SK-N-MC (cell line): ENCODE measurements around the gene DLGAP4.

Experiments used
- DNase-seq: peaks from one replicate; pipeline ENCODE4 v3.0.0-alpha.2; 2011; ENCODE audit warnings: low read depth, low spot score
- H3K27ac ChIP-seq: fragments of 200-600 bp; sonication (generic); 2 replicates; pipeline ENCODE4 v1.5.1; 2016; ENCODE audit warnings: mixed run types
- H3K36me3 ChIP-seq: fragments of 200-600 bp; sonication (generic); 2 replicates; pipeline ENCODE4 v1.6.1; 2017; ENCODE audit warnings: antibody characterized with exemption, low read length, mixed read lengths; ENCODE audit not compliant: insufficient read depth
- H3K4me3 ChIP-seq: fragments of 200-600 bp; sonication (generic); 2 replicates; pipeline ENCODE4 v1.5.1; 2016
- H3K9ac ChIP-seq: fragments of 200-600 bp; sonication (generic); 2 replicates; pipeline ENCODE4 v1.8.0; 2017; ENCODE audit warnings: mixed run types, mixed read lengths; ENCODE audit not compliant: insufficient read length
- H3K9me3 ChIP-seq: fragments of 200-600 bp; sonication (generic); 2 replicates; pipeline ENCODE4 v1.6.1; 2017; ENCODE audit warnings: low read depth, mild to moderate bottlenecking, antibody characterized with exemption, low read length, moderate library complexity, mixed read lengths
- EZH2 ChIP-seq: fragments of 200-600 bp; sonication (generic); IDR thresholded peaks from one replicate; pipeline ENCODE4 v1.6.1; 2017; ENCODE audit warnings: antibody characterized with exemption
- FOXP2 ChIP-seq: optimal IDR thresholded peaks from 2 replicates; pipeline ENCODE3; 2011; ENCODE audit warnings: mild to moderate bottlenecking, moderate library complexity; ENCODE audit not compliant: insufficient read depth; ENCODE audit errors: extremely low read length, control extremely low read depth
- POLR2AphosphoS5 ChIP-seq: IDR thresholded peaks from 2 replicates; pipeline ENCODE4 v1.6.1; 2012; ENCODE audit warnings: mild to moderate bottlenecking, low read depth, low read length, borderline replicate concordance

Gene DLGAP4

DNA sequence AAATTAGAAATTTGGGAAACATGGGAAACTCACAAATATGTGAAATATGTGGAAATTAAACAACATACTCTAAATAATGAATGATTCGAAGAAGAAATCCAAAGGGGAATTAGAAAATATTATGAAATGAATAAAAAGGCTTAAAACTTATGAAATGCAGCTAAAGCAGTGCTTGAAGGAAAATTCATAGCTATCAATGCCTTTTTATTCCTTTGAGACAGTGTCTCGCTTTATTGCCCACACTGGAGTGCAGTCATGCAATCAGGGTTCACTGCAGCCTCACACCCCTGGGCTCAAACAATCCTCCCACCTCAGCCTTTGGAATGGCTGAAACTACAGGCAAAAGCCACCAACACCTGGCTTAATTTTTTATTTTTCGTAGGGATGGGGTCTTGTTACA lies 259.4 kb downstream of the DLGAP4 start:
- Histone ChIP-seq H3K4me3 (no peak overlapping the region), H3K9me3 (no peaks in the 10 kb centered on the region), H3K36me3 (no peaks in the 10 kb centered on the region), H3K9ac (no peak overlapping the region), H3K27ac (no peak overlapping the region)
- TF ChIP-seq POLR2AphosphoS5: no peak
- TF ChIP-seq EZH2: no peak
- no peak for TF ChIP-seq FOXP2
- no peak for DNase-seq

DNA sequence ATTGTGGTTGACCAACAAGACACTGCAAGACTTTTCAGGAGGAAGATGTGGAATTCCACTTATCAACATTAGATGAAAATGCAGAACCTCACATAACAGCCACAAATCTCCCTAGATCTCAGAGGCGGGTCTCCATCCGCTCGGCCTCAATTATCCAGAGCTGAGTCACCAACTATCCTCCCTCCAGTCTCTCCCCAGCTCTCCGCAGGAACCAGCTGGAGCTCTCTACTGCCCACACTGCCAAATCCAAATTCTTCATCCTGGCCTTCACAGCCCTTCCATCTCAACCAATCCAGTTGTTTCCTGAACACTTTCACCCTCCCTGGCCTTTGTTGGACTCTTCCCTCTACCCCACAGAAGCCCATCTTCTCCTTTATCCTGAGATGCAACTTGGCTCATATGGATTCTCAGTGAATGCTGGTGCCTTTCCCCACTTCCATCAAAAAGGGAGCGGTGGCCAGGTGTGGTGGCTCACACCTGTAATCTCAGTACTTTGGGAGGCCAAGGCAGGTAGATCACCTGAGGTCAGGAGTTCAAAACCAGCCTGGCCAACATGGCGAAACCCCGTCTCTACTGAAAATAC lies 263.8 kb downstream of the DLGAP4 start:
- TF ChIP-seq POLR2AphosphoS5 (no peak), FOXP2 (no peak), EZH2 (no peak)
- Histone ChIP-seq H3K36me3 (no peaks in the 10 kb centered on the region), H3K9me3 (no peaks in the 10 kb centered on the region), H3K4me3 (no peak overlapping the region), H3K27ac (0 out of 2 replicates have a peak overlapping the region, but pooled peaks have one; percentile 19), H3K9ac (no peak overlapping the region)
- no peak for DNase-seq

DNA sequence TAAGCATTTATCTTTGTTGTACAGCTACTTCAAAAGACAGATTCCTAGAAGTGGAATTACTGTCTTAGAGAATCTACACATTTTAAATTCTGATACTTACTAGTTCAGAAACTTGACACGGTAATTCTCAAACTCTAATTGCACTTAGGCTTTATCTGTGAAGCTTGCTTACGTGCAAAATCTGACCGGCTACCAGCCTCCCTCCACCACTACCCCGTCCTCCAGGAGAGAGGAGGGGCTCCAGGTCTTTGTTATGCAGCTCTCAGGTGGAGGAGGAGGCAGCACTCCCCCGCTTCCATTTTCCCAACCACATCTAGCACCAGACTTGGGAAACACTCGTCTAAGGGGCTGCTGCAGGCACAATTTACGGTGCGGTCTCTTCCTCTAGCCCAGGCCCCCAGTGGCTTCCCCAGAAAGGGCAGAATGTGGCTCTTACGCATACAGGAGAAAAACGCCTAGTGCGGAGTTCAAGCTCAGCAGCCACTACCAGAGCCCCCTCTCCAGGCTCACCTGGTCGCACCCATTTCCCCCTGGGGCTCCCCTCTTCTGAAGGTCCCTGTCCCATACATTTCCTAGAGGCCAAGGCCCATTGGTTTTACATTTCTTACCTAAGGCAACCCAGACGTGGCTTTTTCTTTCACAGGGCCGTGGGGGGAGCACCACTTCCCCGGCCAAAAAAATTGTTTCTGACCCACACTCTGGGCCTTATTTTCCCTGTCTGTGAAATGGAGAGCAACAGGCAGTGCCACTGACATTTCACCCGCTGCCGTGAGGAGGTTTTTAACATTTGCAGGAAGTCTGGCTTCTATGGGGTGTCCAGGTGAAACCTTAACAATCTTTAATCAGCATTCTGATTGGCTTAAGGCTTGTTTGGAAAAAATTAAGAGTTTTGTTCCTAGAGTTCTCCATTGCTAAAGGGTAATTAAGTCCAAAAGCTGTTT lies 265.7 kb downstream of the DLGAP4 start:
- peak overlapping the region; percentile 67 for H3K9ac ChIP-seq

DNA sequence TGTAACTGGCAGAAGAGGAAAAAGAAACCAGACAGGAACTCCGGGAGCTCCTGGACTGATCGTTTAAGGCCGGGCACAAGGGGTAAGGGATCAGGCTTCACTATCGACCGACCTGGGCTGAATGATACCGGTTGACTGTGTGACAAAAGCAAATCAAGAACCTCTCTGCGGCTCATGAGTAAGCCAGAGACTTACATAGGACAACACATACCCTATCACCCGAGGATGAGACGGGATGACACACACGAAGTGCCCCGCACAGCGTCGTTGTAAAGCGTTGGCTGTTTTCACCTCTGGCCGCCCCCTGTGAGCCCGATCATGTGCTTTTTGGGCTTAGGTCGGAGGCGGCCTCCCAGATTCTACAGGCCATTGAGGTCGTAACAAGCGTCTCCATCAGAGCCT lies 266.6 kb downstream of the DLGAP4 start:
- peak overlapping the region; percentile 76 for H3K4me3 ChIP-seq
- no peak for DNase-seq
- peaks cover 7% of the 10 kb centered on the region for H3K36me3 ChIP-seq
- H3K27ac ChIP-seq: peak overlapping the region; percentile 69
- H3K9ac ChIP-seq: peak overlapping the region; percentile 67
- H3K9me3 ChIP-seq: no peaks in the 10 kb centered on the region
- TF ChIP-seq POLR2AphosphoS5 (no peak), EZH2 (no peak), FOXP2 (no peak)

More for the DNA sequence above, 265.7 kb downstream of the DLGAP4 start:
- Histone ChIP-seq H3K27ac (peak overlapping the region; percentile 69), H3K4me3 (peak overlapping the region; percentile 76), H3K36me3 (peaks cover 7% of the 10 kb centered on the region), H3K9me3 (no peaks in the 10 kb centered on the region)
- DNase-seq: no peak
- TF ChIP-seq POLR2AphosphoS5 (0 out of 2 replicates have a peak, but pooled peaks have one; percentile 12), FOXP2 (no peak)

DNA sequence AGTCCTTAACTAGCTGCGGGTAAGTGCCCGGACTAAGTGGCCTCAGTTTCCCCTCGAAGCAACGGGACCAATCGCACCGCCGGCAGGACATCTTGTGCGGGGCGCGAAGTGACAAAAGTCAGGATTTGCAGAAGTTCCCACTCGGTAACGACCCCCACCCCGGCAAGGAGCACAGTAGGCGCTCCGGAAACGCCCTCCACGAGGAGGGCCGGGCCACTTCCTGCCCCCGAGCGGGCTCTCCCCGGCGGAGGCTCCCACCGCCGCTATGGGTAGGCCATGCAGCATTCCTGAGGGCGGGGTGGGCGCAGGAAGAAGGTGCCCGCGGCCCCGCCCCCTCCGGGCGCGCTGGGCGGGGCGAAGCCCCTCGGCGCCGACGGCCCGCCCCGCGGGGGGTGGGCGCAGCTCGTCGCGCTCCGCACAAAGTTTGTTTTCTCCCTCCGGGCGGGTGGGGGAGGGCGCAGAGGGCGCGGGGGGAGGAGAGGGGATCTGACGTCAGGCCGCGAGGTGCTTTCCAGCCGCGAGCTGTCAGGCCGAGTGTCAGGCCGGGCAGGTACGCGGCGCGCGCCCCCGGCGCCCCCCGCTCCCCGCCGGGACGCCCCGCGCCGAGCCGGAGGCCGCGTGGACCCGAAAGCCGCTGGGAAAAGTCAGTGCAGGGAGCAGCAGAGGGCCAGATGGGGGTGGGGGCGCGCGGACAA lies 267.1 kb downstream of the DLGAP4 start, which contains the start of gene TGIF2:
Gene TGIF2, plus strand, starts transcription at position 495 of the 695 bp plus-strand sequence. CDS start 5,178 bp downstream, outside the sequence.
- Histone ChIP-seq H3K9ac (peak within 1 kb of the TSS; percentile 94), H3K36me3 (peaks cover 10% of the 10 kb centered on the region), H3K9me3 (no peaks in the 10 kb centered on the region), H3K4me3 (peak within 1 kb of the TSS; percentile 94), H3K27ac (peak within 1 kb of the TSS; percentile 93)
- DNase-seq: peak; percentile 66
- no peak for TF ChIP-seq FOXP2
- TF ChIP-seq EZH2: no peak
- TF ChIP-seq POLR2AphosphoS5: peak; percentile 68; the same call in 1 of the 2 replicates

DNA sequence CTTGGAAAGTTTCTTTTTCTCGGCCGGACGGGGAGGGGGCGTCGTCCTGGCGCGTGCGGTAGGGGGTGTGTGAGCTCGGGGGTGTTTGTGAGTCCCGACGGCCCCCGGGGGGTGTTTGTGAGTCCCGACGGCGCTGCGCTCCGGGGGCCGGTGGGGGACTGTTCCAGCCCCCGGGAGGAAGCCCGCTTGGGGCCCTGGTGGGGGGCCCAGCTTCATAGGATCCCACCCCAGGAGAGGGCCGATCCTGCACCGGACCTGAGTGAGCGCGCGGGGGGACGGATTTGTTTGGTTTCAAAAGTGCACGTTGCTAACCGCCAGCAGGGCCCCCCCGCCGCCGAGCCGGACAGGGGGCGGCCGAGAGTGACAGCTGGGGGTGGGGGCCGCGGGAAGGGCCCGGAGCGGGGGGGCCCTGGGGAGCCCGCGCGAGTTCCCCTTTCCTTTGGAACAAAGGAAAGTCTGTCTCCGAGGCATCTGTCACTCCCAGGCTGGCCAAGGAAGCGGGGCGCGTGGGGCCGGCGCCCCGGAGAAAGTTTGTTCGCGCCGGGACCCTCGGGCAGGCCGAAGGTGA lies 267.7 kb downstream of the DLGAP4 start:
- TF ChIP-seq POLR2AphosphoS5 (no peak), EZH2 (no peak), FOXP2 (no peak)

DNA sequence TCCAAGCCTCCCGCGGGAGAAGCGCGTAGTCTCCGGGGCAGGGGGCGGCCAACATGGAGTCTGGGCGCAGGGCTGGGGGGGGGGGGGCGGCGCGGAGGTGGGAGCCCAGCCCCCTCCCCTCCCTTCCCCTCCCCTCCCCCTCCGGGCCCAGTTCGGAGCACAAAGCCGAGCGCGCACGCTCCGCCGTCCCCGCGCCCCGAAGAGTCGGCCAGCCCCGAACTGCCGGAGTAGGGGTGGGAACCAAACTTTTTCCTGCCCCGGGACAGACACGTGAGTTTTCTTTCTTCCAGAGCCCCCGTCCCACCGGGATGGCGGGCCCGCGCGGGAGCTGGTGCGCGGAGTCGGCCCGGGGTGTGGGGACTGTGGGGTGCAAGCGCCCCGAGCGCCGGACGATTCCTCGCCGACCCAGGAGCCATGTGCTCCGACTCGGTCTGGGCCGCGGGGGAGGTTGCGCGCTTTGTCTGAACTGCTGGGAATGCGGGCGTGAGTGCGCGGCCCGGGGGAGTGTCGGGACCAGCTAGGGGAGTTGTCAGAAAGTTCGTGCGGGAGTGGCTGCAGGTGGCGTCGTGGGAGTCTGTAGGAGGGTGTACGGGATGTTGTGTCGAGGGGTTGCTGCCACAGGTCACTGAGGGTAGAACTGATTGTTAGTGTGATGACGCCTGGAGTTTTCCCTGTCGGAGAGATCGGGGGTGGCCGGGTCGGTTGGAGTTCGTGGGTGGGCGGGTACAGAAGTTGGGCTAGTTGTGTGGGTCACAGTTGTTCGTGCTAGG lies 268.4 kb downstream of the DLGAP4 start:
- peak overlapping the region; percentile 93 for H3K27ac ChIP-seq
- peak; percentile 71 for TF ChIP-seq POLR2AphosphoS5
- TF ChIP-seq EZH2: no peak
- peaks cover 23% of the 10 kb centered on the region for H3K36me3 ChIP-seq
- DNase-seq: no peak
- H3K9ac ChIP-seq: peak overlapping the region; percentile 94
- no peaks in the 10 kb centered on the region for H3K9me3 ChIP-seq
- H3K4me3 ChIP-seq: peak overlapping the region; percentile 94

More for the DNA sequence above, 267.7 kb downstream of the DLGAP4 start:
- Histone ChIP-seq H3K9ac (peak overlapping the region; percentile 94), H3K9me3 (no peaks in the 10 kb centered on the region), H3K27ac (peak overlapping the region; percentile 93), H3K4me3 (peak overlapping the region; percentile 94), H3K36me3 (peaks cover 16% of the 10 kb centered on the region)
- no peak for DNase-seq
